SH-SY5Y (cell line): ENCODE measurements around the gene ALDH1B1.

Experiments used
- GATA2 ChIP-seq: IDR thresholded peaks from 2 replicates; pipeline ENCODE4 v1.6.1; 2011; ENCODE audit warnings: mild to moderate bottlenecking, low read depth, low read length
- GATA3 ChIP-seq: IDR thresholded peaks from 2 replicates; pipeline ENCODE4 v1.6.1; 2011; ENCODE audit warnings: low read depth, mild to moderate bottlenecking, low read length, moderate library complexity

ALDH1B1 gene

GRCh38 chr9:38408719-38409118, 16.2 kb downstream of the ALDH1B1 start:
- no peak for TF ChIP-seq GATA3
- no peak for TF ChIP-seq GATA2

- TF ChIP-seq GATA2 (no peak), GATA3 (no peak)
These were observed 20.2 kb downstream of the ALDH1B1 start for GRCh38 chr9:38412751-38413150.

GRCh38 chr9:38413283-38413682, 20.8 kb downstream of the ALDH1B1 start:
- TF ChIP-seq GATA3 (no peak), GATA2 (no peak)

- TF ChIP-seq GATA2 (no peak), GATA3 (no peak)
These were observed 21.7 kb downstream of the ALDH1B1 start for GRCh38 chr9:38414040-38414723.

- no peak for TF ChIP-seq GATA2
These were observed 23.4 kb downstream of the ALDH1B1 start for GRCh38 chr9:38415856-38416255.

GRCh38 chr9:38416461-38416860, 24.0 kb downstream of the ALDH1B1 start:
- TF ChIP-seq GATA3, result no peak
- no peak for TF ChIP-seq GATA2

- peak; percentile 67 for TF ChIP-seq GATA2
- TF ChIP-seq GATA3, result no peak; the same call in 1 of the 2 replicates
These were observed 24.8 kb downstream of the ALDH1B1 start for GRCh38 chr9:38417003-38417945.

- no peak for TF ChIP-seq GATA2
- TF ChIP-seq GATA3, result no peak
These were observed 25.9 kb downstream of the ALDH1B1 start for GRCh38 chr9:38418366-38418765.

GRCh38 chr9:38419181-38419580, 26.7 kb downstream of the ALDH1B1 start:
- TF ChIP-seq GATA2, result no peak
- TF ChIP-seq GATA3, result no peak

GRCh38 chr9:38421498-38422211, 29.2 kb downstream of the ALDH1B1 start:
- TF ChIP-seq GATA3, result peak; percentile 51; the same call in 1 of the 2 replicates
- peak; percentile 78 for TF ChIP-seq GATA2

GRCh38 chr9:38422555-38423260, 30.2 kb downstream of the ALDH1B1 start:
- TF ChIP-seq GATA3, result no peak
- TF ChIP-seq GATA2, result no peak

GRCh38 chr9:38423273-38423972, 30.9 kb downstream of the ALDH1B1 start:
- TF ChIP-seq GATA3 (no peak), GATA2 (no peak)

GRCh38 chr9:38423973-38424843, 31.7 kb downstream of the ALDH1B1 start, which contains the start of gene IGFBPL1:
Gene IGFBPL1 (minus strand): TSS chr9:38424454. CDS start chr9:38424424, 30 bp downstream.
- TF ChIP-seq GATA3 (no peak), GATA2 (no peak)
